NB4 (cell line): ENCODE data around the gene ADGRF3.

Source experiments
- DNase-seq: peaks from one replicate; pipeline ENCODE4 v3.0.0; 2010; ENCODE audit warnings: low read depth
- H3K4me3 ChIP-seq: one replicate; pipeline ENCODE4 v1.5.1; 2011; ENCODE audit warnings: mild to moderate bottlenecking, low read depth, low read length, moderate library complexity
- MYC ChIP-seq: IDR thresholded peaks from 2 replicates; pipeline ENCODE4 v1.6.1; 2011; ENCODE audit warnings: low read depth, low read length
- POLR2A ChIP-seq: IDR thresholded peaks from 2 replicates; pipeline ENCODE4 v1.6.1; 2011; ENCODE audit warnings: mild to moderate bottlenecking; ENCODE audit not compliant: insufficient read length; ENCODE audit errors: extremely low read depth
- TF ChIP-seq, protein P1 (sequence below): IDR thresholded peaks from 2 replicates; pipeline ENCODE4 v1.6.1; 2011; ENCODE audit warnings: low read depth, low read length
- TF ChIP-seq, protein P2 (sequence below): IDR thresholded peaks from one replicate; pipeline ENCODE4 v1.5.1; 2012; ENCODE audit warnings: low read depth, low read length

ADGRF3 gene, protein sequence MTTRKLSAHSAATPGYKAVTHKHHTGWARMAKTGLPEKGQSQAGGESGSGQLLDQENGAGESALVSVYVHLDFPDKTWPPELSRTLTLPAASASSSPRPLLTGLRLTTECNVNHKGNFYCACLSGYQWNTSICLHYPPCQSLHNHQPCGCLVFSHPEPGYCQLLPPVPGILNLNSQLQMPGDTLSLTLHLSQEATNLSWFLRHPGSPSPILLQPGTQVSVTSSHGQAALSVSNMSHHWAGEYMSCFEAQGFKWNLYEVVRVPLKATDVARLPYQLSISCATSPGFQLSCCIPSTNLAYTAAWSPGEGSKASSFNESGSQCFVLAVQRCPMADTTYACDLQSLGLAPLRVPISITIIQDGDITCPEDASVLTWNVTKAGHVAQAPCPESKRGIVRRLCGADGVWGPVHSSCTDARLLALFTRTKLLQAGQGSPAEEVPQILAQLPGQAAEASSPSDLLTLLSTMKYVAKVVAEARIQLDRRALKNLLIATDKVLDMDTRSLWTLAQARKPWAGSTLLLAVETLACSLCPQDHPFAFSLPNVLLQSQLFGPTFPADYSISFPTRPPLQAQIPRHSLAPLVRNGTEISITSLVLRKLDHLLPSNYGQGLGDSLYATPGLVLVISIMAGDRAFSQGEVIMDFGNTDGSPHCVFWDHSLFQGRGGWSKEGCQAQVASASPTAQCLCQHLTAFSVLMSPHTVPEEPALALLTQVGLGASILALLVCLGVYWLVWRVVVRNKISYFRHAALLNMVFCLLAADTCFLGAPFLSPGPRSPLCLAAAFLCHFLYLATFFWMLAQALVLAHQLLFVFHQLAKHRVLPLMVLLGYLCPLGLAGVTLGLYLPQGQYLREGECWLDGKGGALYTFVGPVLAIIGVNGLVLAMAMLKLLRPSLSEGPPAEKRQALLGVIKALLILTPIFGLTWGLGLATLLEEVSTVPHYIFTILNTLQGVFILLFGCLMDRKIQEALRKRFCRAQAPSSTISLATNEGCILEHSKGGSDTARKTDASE

DNA sequence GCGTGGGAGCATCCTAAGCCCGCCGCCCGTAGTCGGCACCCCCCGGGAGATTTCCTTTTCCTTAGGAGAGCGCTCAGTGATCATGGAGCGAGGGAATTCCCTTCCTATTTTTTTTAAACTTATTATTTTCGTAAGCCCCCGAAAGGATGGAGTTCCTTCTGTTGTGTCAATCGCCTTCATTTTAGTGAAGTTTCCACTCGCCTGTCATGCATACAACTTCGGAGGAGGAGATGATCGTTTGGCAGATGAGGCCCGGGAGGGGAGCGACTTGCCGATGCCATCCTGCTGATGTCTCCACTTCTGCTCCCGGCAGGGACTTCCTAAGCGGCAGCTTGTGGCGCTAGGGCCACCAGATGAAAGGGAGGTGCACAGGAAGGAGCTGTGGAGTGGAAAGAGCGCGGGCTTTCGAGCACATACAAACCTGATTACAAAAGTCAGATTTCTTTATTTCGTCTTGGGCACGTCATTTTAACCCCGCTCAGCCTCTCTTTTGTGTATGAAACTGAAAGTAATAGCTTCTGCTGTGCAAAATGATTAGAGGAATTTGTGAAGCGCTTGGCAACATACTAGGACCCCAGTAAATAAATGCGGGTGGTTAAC is at the start of gene ADGRF3:
ADGRF3 (minus strand) TSS at position 336 of the 600 bp plus-strand sequence. CDS start 555 bp downstream, outside the sequence.
- peak within 1 kb of the TSS; percentile 96 for H3K4me3 ChIP-seq
- no peak; the same call in 1 of the 2 replicates for TF ChIP-seq MYC
- TF ChIP-seq, protein P1, sequence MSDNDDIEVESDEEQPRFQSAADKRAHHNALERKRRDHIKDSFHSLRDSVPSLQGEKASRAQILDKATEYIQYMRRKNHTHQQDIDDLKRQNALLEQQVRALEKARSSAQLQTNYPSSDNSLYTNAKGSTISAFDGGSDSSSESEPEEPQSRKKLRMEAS = no peak
- TF ChIP-seq, protein P2, sequence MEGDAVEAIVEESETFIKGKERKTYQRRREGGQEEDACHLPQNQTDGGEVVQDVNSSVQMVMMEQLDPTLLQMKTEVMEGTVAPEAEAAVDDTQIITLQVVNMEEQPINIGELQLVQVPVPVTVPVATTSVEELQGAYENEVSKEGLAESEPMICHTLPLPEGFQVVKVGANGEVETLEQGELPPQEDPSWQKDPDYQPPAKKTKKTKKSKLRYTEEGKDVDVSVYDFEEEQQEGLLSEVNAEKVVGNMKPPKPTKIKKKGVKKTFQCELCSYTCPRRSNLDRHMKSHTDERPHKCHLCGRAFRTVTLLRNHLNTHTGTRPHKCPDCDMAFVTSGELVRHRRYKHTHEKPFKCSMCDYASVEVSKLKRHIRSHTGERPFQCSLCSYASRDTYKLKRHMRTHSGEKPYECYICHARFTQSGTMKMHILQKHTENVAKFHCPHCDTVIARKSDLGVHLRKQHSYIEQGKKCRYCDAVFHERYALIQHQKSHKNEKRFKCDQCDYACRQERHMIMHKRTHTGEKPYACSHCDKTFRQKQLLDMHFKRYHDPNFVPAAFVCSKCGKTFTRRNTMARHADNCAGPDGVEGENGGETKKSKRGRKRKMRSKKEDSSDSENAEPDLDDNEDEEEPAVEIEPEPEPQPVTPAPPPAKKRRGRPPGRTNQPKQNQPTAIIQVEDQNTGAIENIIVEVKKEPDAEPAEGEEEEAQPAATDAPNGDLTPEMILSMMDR = no peak
- no peak for TF ChIP-seq POLR2A
- DNase-seq = peak; percentile 87

DNA sequence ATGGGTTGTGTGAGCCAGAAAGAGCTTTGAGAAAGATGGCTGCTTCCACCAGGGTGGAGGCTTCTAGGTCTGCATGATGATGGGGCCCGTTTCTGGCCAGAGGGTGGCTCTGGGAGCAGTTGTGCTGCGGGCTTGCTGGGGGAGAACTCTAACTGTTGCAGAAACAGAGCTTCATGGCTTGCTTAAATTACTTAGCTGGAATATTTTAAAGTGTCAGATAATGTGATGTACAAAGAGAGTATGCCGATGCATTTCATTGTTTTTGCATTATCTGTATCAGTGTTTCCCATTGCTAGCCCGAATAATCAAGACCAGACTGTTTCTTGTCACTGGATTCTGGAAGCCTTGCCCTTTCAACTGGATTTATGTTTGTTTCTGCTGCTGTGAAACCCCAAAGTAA is 48.8 kb upstream of the ADGRF3 start:
- H3K4me3 ChIP-seq = no peak overlapping the region
- peak; percentile 59 for DNase-seq
- no peak for TF ChIP-seq POLR2A
- TF ChIP-seq, protein P2 = peak; percentile 14

GRCh38 chr2:26394694-26395093 is 48.1 kb upstream of the ADGRF3 start:
- TF ChIP-seq, protein P2 = no peak
- TF ChIP-seq, protein P1 = no peak
- TF ChIP-seq POLR2A (no peak), MYC (no peak)
- H3K4me3 ChIP-seq = no peak overlapping the region
- no peak for DNase-seq

- H3K4me3 ChIP-seq = no peak overlapping the region
- TF ChIP-seq, protein P1 = no peak
- no peak for TF ChIP-seq POLR2A
- TF ChIP-seq, protein P2 = no peak
- no peak for TF ChIP-seq MYC
- no peak for DNase-seq
These were observed 40.6 kb upstream of the ADGRF3 start for GRCh38 chr2:26387189-26387588.

DNA sequence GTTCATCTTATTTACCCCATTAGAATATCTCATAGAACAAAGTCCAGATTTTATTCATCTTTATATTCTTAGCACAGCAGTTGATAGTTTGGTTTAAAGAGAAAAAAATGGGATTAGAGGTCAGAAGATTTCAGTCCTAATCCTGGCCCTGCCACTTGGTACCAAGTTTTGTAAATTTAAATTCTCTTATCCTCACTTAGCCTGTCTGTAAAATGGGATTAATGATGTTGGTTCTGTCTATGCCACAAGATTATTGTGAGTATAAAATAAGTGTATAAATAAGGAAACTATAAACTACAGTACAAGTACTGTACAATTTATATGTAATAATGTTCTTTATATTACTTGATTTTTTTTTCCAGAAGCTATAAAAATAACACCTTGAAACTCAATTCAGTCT is 38.0 kb upstream of the ADGRF3 start:
- H3K4me3 ChIP-seq = no peak overlapping the region
- DNase-seq = no peak
- TF ChIP-seq, protein P2 = no peak
- TF ChIP-seq POLR2A = no peak
- no peak for TF ChIP-seq MYC
- TF ChIP-seq, protein P1 = no peak
